ENCODE results near the gene CCDC170.
"Not testable (repeated sequence)": the region's sequence is repeated elsewhere in the genome, so short reads cannot be mapped to it uniquely, and the experiment has no call there.

The CCDC170 gene

DNA sequence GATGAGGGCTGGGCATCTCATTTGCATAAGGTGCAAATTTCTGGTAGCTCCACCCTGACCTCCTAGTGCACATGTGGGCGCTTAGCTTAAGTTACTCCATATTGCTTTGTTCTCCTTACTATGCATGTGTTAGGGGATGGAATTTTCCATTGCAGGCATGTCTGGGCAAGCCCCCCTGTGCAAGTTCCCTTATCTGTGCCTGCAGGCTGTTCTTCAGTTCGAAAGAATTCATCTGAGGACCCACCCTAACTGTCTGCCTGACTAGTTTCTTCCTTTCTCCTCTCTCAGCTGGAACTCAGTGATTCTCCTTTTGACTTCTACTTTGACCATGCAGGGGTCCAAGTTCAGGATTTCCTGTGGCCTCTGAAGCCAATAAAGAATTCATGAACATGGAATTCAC is 30.2 kb downstream of the CCDC170 start:
- Histone ChIP-seq H3K4me1 (ENCODE audit: control insufficient read depth, low read depth, low read length) (no peaks in the 10 kb centered on the region), H3K9ac (ENCODE audit: low read length) (no peak overlapping the region), H3K36me3 (ENCODE audit: control insufficient read depth, low read depth, low read length) (no peaks in the 10 kb centered on the region), H3K27me3 (ENCODE audit: control insufficient read depth, insufficient read depth, low read length) (no peaks in the 10 kb centered on the region), H3K9me3 (ENCODE audit: control insufficient read depth, low read depth, low read length) (peaks cover 21% of the 10 kb centered on the region), H3K27ac (ENCODE audit: low read length) (no peak overlapping the region), H3K4me3 (ENCODE audit: low read length) (no peak overlapping the region)

DNA sequence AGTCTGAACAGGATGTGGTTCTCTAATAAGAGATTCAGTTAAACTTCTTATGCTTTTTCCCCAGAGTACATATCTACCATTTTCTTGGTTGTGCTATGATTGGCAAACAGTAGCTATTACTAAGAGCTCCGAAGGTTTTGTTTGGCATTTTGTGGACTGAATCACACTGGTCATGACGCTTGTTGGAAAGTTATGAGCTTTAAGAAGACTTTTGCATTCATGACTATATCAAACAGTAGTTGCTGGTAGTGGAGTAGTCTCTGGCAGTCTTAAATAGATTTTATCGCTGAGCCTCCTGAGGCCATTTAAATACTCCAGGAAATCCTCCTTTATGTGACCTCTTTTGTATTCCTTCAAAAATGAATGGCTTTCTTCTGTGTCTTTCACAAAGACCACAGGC is 40.8 kb downstream of the CCDC170 start:
- no peaks in the 10 kb centered on the region for H3K36me3 ChIP-seq (ENCODE audit: control insufficient read depth, low read depth, low read length)
- no peak overlapping the region for H3K9ac ChIP-seq (ENCODE audit: low read length)
- H3K27ac ChIP-seq (ENCODE audit: low read length), result no peak overlapping the region
- no peak overlapping the region for H3K4me3 ChIP-seq (ENCODE audit: low read length)
- H3K27me3 ChIP-seq (ENCODE audit: control insufficient read depth, insufficient read depth, low read length), result no peaks in the 10 kb centered on the region
- H3K9me3 ChIP-seq (ENCODE audit: control insufficient read depth, low read depth, low read length), result peaks cover 3% of the 10 kb centered on the region
- no peaks in the 10 kb centered on the region for H3K4me1 ChIP-seq (ENCODE audit: control insufficient read depth, low read depth, low read length)

DNA sequence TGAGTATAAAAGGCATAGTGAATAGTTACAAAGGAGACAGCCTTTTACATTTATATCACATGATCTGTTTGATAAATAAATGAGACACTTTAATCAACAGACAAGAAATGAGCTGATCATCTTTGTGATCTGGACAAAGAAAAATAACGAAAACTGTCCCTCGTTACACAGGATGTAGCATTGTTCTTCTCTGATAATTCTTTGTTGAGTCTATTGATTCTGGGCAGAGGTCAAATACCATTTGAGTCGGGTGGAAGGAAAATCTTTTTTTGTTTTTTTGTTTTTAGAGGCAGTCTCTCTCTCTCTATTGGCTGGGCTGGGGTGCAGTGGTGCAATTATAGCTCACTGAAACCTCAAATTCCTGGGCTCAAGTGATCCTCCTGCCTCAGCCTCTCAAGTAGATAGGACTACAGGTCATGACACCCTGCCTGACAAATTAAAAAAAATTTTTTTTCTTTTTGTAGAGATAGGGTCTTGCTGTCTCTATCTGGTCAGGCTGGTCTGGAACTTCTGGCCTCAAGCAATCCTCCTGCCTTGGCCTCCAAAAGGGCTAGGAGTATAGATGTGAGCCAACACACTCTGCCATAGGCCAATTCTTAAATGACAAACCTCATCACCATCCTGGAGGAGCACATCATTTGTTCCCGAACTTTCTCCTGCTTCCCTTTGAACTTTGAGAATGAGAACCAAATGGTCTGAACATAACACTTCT is 41.8 kb downstream of the CCDC170 start:
- Histone ChIP-seq H3K27ac (ENCODE audit: low read length) (no peak overlapping the region), H3K9me3 (ENCODE audit: control insufficient read depth, low read depth, low read length) (peaks cover 5% of the 10 kb centered on the region), H3K4me3 (ENCODE audit: low read length) (no peak overlapping the region), H3K36me3 (ENCODE audit: control insufficient read depth, low read depth, low read length) (no peaks in the 10 kb centered on the region), H3K9ac (ENCODE audit: low read length) (no peak overlapping the region), H3K4me1 (ENCODE audit: control insufficient read depth, low read depth, low read length) (no peaks in the 10 kb centered on the region), H3K27me3 (ENCODE audit: control insufficient read depth, insufficient read depth, low read length) (no peaks in the 10 kb centered on the region)

DNA sequence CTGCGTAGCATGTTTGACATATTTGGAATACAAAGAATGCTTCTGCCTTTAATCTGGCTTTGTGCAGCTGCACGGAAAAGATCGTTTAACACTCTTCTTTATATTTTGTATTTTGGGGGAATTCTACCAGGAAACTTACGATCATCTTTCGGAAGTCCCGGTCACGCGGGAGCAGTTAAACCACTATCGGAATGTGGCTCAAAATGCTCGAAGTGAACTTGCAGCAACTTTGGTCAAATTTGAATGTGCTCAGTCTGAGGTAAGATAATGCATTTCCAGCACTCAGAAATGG is 42.3 kb downstream of the CCDC170 start:
- H3K4me1 ChIP-seq (ENCODE audit: control insufficient read depth, low read depth, low read length), result no peaks in the 10 kb centered on the region
- H3K4me3 ChIP-seq (ENCODE audit: low read length), result no peak overlapping the region
- peaks cover 5% of the 10 kb centered on the region for H3K9me3 ChIP-seq (ENCODE audit: control insufficient read depth, low read depth, low read length)

DNA sequence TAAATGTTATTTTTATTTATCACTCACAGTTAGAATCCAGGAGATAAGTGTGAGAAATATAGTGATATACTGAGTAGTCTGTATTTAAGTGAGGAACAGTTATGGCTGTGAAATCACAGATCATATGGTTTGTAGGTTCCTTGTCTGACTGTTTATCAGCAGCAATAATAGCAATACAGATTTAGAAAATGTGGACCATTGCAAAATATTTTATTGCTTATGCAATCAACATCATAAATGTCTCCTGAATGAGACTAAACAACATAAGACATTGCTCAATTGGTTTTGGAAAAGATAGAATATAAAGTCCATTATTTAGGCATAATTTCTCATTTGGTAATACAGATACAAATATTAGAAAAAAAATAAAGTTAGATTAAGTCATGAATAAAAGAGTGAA is 43.7 kb downstream of the CCDC170 start:
- no peak overlapping the region for H3K4me3 ChIP-seq (ENCODE audit: low read length)
- H3K4me1 ChIP-seq (ENCODE audit: control insufficient read depth, low read depth, low read length), result no peaks in the 10 kb centered on the region
- no peak overlapping the region for H3K9ac ChIP-seq (ENCODE audit: low read length)
- peaks cover 5% of the 10 kb centered on the region for H3K9me3 ChIP-seq (ENCODE audit: control insufficient read depth, low read depth, low read length)
- H3K27ac ChIP-seq (ENCODE audit: low read length), result no peak overlapping the region
- H3K27me3 ChIP-seq (ENCODE audit: control insufficient read depth, insufficient read depth, low read length), result no peaks in the 10 kb centered on the region
- no peaks in the 10 kb centered on the region for H3K36me3 ChIP-seq (ENCODE audit: control insufficient read depth, low read depth, low read length)

More for the DNA sequence above, 42.3 kb downstream of the CCDC170 start:
- Histone ChIP-seq H3K36me3 (ENCODE audit: control insufficient read depth, low read depth, low read length) (no peaks in the 10 kb centered on the region), H3K27ac (ENCODE audit: low read length) (no peak overlapping the region), H3K9ac (ENCODE audit: low read length) (no peak overlapping the region), H3K27me3 (ENCODE audit: control insufficient read depth, insufficient read depth, low read length) (no peaks in the 10 kb centered on the region)

DNA sequence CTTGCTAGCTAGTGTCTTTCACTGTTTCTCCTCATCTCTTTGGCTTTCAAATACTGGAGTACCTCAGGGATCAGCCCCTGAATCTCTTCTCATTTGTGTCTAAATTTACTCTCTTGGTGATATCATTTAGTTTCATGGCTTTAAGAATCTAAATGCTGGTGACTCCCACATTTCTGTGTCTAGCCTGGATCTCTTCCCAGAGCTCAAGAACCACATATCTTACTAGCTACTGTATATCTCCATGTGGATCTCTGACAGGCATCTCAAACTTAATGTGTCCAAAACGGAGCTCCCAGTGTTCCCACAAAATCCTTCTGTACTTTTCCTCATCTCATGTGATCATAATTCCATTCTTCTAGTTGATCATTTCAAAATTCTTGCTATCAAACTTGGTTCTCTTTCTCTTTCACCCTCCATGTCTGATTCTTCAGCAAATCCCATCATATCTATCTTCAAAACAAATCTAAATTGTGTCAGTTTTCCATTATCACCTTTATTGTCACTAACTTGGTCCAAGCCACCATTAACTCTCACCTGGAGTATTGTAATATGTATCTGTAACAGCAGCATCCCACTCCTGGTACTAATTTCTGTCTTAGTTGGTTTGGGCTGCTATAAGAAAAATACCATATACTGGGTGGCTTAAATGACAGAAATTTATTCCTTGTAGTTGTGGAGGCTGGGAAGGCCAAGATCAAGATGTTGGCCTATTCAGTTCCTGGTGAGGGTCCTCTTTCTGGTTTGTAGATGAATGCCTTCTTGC is 45.9 kb downstream of the CCDC170 start:
- Histone ChIP-seq H3K9me3 (ENCODE audit: control insufficient read depth, low read depth, low read length) (peaks cover 5% of the 10 kb centered on the region), H3K4me3 (ENCODE audit: low read length) (no peak overlapping the region), H3K27me3 (ENCODE audit: control insufficient read depth, insufficient read depth, low read length) (no peaks in the 10 kb centered on the region), H3K27ac (ENCODE audit: low read length) (no peak overlapping the region), H3K4me1 (ENCODE audit: control insufficient read depth, low read depth, low read length) (no peaks in the 10 kb centered on the region), H3K36me3 (ENCODE audit: control insufficient read depth, low read depth, low read length) (no peaks in the 10 kb centered on the region), H3K9ac (ENCODE audit: low read length) (no peak overlapping the region)

DNA sequence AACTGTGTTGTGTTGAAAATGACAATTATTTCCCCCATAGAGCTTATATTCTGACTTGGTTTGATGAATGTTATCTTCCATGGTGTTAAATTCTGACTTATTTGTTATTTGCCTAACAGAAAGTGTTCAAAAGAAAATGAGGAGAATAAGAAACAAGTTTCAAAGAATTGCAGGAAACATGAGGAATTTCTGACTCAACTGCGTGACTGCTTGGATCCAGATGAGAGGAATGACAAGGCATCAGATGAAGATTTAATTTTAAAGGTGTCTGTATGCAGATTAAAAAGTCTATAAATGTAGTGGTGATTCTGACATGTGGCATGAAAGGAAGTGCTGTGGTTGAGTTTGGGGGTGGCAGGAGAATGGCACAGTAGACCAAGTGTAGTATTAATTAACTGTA is 50.6 kb downstream of the CCDC170 start:
- Histone ChIP-seq H3K9me3 (ENCODE audit: control insufficient read depth, low read depth, low read length) (peaks cover 3% of the 10 kb centered on the region), H3K27me3 (ENCODE audit: control insufficient read depth, insufficient read depth, low read length) (no peaks in the 10 kb centered on the region), H3K9ac (ENCODE audit: low read length) (no peak overlapping the region), H3K4me1 (ENCODE audit: control insufficient read depth, low read depth, low read length) (no peaks in the 10 kb centered on the region), H3K4me3 (ENCODE audit: low read length) (no peak overlapping the region), H3K36me3 (ENCODE audit: control insufficient read depth, low read depth, low read length) (no peaks in the 10 kb centered on the region), H3K27ac (ENCODE audit: low read length) (no peak overlapping the region)

DNA sequence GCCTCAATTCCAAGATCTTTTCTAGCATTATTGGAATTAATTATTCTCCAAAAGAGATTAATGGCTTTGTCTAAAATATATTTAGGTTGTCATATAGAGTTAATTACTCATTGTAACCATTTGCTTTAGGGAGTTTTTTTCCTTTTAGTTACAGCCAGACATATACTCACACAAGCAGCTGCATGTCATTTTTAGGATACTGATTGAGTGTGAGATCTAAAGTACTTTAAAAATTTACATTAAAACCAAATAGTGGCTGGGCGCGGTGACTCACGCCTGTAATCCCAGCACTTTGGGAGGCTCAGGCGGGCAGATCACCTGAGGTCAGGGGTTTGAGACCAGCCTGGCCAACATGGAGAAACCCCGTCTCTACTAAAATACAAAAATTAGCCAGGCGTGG is 51.1 kb downstream of the CCDC170 start:
- H3K9me3 ChIP-seq (ENCODE audit: control insufficient read depth, low read depth, low read length); H3K4me3 ChIP-seq (ENCODE audit: low read length); H3K27ac ChIP-seq (ENCODE audit: low read length); H3K9ac ChIP-seq (ENCODE audit: low read length); H3K4me1 ChIP-seq (ENCODE audit: control insufficient read depth, low read depth, low read length); H3K27me3 ChIP-seq (ENCODE audit: control insufficient read depth, insufficient read depth, low read length); H3K36me3 ChIP-seq (ENCODE audit: control insufficient read depth, low read depth, low read length): not testable (repeated sequence)

DNA sequence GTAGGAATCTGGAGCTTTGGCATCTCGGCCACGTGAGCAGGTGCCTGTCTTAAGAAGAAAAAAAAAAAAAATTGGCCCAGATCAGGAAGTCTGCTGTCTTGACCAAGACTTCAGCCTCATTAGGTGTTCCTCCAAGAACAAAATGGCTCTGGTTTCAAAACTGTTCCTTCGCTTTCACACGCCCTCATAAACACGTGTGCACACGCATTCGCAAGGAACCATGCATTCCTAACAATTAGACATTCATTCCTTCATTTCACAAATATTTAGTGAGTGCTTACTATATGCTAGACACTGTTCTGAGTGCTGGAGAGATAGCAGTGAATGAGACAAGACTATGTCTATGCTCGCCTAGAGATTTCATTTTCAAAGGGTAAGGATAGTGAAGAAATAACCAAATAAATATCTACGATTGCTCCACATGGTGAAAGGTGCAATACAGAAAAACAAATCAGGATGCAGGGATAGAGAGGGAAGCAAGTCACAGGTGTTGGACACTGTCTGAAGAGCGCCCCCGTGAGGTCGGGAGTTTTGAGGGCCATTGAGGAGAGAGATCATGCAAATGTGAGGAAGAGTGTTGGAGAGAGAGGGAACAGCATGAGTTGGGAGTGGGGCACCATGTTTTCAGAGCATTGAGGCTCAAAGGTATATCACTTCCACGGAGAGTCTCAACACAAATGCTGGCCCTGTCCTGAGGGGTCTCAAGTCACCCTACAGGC is 53.3 kb downstream of the CCDC170 start:
- Histone ChIP-seq H3K27me3 (ENCODE audit: control insufficient read depth, insufficient read depth, low read length) (no peaks in the 10 kb centered on the region), H3K9me3 (ENCODE audit: control insufficient read depth, low read depth, low read length) (no peaks in the 10 kb centered on the region), H3K36me3 (ENCODE audit: control insufficient read depth, low read depth, low read length) (no peaks in the 10 kb centered on the region), H3K9ac (ENCODE audit: low read length) (no peak overlapping the region), H3K4me1 (ENCODE audit: control insufficient read depth, low read depth, low read length) (no peaks in the 10 kb centered on the region), H3K4me3 (ENCODE audit: low read length) (no peak overlapping the region), H3K27ac (ENCODE audit: low read length) (no peak overlapping the region)

DNA sequence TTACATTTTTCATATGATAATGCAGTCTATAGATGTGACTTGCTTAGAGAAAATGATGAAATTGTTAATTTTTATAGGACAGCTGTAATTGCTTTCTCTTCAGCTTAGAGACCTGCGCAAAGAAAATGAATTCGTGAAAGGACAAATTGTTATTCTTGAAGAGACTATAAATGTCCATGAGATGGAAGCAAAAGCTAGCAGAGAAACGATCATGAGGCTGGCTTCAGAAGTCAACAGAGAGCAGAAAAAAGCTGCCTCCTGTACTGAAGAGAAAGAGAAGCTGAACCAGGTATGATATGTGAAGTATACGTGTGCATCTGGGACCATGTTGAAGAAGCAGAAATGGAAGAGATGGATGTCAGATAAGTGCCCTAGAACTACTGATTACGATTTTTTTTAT is 54.4 kb downstream of the CCDC170 start:
- H3K36me3 ChIP-seq (ENCODE audit: control insufficient read depth, low read depth, low read length), result no peaks in the 10 kb centered on the region
- no peaks in the 10 kb centered on the region for H3K4me1 ChIP-seq (ENCODE audit: control insufficient read depth, low read depth, low read length)
- H3K9ac ChIP-seq (ENCODE audit: low read length), result no peak overlapping the region
- H3K4me3 ChIP-seq (ENCODE audit: low read length), result no peak overlapping the region
- no peak overlapping the region for H3K27ac ChIP-seq (ENCODE audit: low read length)
- H3K9me3 ChIP-seq (ENCODE audit: control insufficient read depth, low read depth, low read length), result no peaks in the 10 kb centered on the region
- H3K27me3 ChIP-seq (ENCODE audit: control insufficient read depth, insufficient read depth, low read length), result no peaks in the 10 kb centered on the region

DNA sequence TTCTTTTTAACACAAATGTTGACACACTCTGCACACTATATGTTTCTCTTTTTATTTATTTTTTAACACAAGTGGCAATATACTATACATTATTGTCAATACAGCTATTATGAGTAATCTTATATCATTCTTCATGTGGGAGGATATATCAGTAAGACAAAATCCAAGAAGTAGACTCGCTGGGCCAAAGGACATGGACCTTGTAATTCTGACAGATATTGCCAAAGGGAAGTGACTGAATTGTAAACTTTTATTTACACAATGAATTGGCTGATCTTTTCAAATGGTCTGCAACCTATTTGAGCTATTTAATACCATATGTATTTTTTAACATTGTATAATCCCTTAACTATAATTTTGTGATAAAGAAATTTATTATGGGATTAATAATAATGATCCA is 56.0 kb downstream of the CCDC170 start:
- H3K27ac ChIP-seq (ENCODE audit: low read length), result no peak overlapping the region
- no peaks in the 10 kb centered on the region for H3K4me1 ChIP-seq (ENCODE audit: control insufficient read depth, low read depth, low read length)
- no peak overlapping the region for H3K9ac ChIP-seq (ENCODE audit: low read length)
- no peaks in the 10 kb centered on the region for H3K36me3 ChIP-seq (ENCODE audit: control insufficient read depth, low read depth, low read length)
- H3K9me3 ChIP-seq (ENCODE audit: control insufficient read depth, low read depth, low read length), result no peaks in the 10 kb centered on the region
- H3K27me3 ChIP-seq (ENCODE audit: control insufficient read depth, insufficient read depth, low read length), result no peaks in the 10 kb centered on the region
- H3K4me3 ChIP-seq (ENCODE audit: low read length), result no peak overlapping the region
